Nephron (organoid): ENCODE data around the gene PON2.

ENCODE experiments used
- H3K27ac Mint-ChIP-seq, 3 experiments: 2 replicates each; pipeline ENCODE4 v1.8.0; 2020; ENCODE audit warnings: mixed read lengths in 3 of 3, mild to moderate bottlenecking in 2 of 3, moderate library complexity in 1 of 3
- H3K27me3 Mint-ChIP-seq: 2 replicates; pipeline ENCODE4 v1.8.0; 2021; ENCODE audit warnings: low read depth, mild to moderate bottlenecking, moderate library complexity, mixed read lengths
- H3K36me3 Mint-ChIP-seq: 2 replicates; pipeline ENCODE4 v1.8.0; 2020; ENCODE audit warnings: low read depth, mixed read lengths
- H3K4me1 Mint-ChIP-seq: 2 replicates; pipeline ENCODE4 v1.8.0; 2020; ENCODE audit warnings: mixed read lengths
- H3K4me3 Mint-ChIP-seq, 3 experiments: 2 replicates each; pipeline ENCODE4 v1.8.0; 2020; ENCODE audit warnings: mild to moderate bottlenecking in 3 of 3, mixed read lengths in 3 of 3, moderate library complexity in 2 of 3
- H3K9me3 Mint-ChIP-seq: 2 replicates; pipeline ENCODE4 v1.8.0; 2020; ENCODE audit warnings: mixed read lengths
- TF ChIP-seq, protein P1 (sequence below), 3 experiments: fragments of 200-600 bp; sonication (generic); IDR thresholded peaks; one replicate each; pipeline ENCODE4 v1.5.0; 2021; ENCODE audit warnings: antibody characterized with exemption in 3 of 3; ENCODE audit not compliant: unreplicated experiment in 3 of 3

Gene PON2

DNA sequence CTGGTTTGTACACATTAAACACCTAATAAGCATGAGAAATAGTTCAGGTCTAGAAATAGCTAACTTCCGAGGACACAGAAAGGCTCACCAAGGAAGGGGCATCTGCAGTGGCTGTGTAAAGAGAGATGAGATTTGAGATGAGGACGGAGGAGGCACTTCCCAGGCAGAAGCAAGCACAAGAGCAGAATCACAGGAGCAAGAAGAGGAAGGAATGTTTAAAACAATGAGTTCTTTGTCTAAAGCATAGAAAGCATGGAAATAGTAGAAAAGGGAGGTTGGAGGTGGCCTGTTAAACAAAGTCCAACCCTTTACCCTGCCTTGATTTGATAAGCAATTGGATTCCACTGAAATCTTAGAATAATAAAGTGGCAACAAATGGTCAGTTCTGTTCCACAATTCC, 27.1 kb downstream of the PON2 start:
- no peaks in the 10 kb centered on the region for H3K27me3 Mint-ChIP-seq
- H3K9me3 Mint-ChIP-seq, result no peaks in the 10 kb centered on the region
- no peak overlapping the region for H3K27ac Mint-ChIP-seq
- no peaks in the 10 kb centered on the region for H3K4me1 Mint-ChIP-seq
- no peak overlapping the region for H3K4me3 Mint-ChIP-seq
- peaks cover 65% of the 10 kb centered on the region for H3K36me3 Mint-ChIP-seq
- TF ChIP-seq, protein P1, sequence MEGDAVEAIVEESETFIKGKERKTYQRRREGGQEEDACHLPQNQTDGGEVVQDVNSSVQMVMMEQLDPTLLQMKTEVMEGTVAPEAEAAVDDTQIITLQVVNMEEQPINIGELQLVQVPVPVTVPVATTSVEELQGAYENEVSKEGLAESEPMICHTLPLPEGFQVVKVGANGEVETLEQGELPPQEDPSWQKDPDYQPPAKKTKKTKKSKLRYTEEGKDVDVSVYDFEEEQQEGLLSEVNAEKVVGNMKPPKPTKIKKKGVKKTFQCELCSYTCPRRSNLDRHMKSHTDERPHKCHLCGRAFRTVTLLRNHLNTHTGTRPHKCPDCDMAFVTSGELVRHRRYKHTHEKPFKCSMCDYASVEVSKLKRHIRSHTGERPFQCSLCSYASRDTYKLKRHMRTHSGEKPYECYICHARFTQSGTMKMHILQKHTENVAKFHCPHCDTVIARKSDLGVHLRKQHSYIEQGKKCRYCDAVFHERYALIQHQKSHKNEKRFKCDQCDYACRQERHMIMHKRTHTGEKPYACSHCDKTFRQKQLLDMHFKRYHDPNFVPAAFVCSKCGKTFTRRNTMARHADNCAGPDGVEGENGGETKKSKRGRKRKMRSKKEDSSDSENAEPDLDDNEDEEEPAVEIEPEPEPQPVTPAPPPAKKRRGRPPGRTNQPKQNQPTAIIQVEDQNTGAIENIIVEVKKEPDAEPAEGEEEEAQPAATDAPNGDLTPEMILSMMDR (IDR thresholded peaks at IDR 0.05; ENCODE audit: unreplicated experiment in 3 of 3), result no peak

DNA sequence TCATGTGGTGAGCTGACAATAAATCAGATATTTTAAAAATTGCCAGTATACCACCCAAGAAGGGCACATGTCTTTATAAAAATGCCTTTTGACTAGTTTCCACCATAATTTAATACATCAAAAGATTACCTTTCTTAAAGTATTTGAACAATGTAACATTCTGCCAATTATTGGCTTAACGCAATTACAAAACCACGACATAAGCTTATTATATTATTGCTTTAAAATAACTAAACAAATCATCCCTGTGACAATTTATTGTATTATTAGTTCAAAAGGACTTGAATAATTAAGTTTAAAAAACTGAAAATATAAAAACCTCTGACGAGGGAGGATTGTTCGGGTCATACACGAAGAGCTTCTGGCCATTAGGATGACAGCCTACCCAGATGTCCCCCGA, 29.0 kb downstream of the PON2 start:
- Mint-ChIP-seq H3K9me3 (no peaks in the 10 kb centered on the region), H3K27me3 (no peaks in the 10 kb centered on the region), H3K4me1 (no peaks in the 10 kb centered on the region), H3K36me3 (peaks cover 49% of the 10 kb centered on the region), H3K27ac (no peak overlapping the region), H3K4me3 (no peak overlapping the region)
- TF ChIP-seq, protein P1 (IDR thresholded peaks at IDR 0.05; ENCODE audit: unreplicated experiment in 3 of 3), result no peak

DNA sequence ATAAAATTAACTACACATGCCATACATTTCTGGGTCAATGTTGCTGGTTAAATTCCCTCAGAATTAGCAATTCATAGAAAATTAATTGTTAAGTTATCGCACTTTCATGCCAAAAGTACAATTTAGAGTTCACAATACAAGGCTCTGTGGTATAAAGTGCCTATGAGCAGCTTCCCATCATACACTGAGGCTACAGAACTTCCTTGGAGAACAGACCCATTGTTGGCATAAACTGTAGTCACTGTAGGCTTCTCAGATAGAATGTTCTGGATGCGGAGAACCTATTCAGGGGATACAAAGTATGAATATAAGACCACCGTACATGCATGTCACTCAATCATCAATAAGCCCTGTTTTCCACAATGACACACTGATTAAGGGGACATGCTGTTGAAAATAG, 29.6 kb downstream of the PON2 start:
- H3K36me3 Mint-ChIP-seq, result peaks cover 43% of the 10 kb centered on the region
- H3K27ac Mint-ChIP-seq, result no peak overlapping the region
- no peaks in the 10 kb centered on the region for H3K9me3 Mint-ChIP-seq
- TF ChIP-seq, protein P1 (IDR thresholded peaks at IDR 0.05; ENCODE audit: unreplicated experiment in 3 of 3), result no peak
- no peaks in the 10 kb centered on the region for H3K27me3 Mint-ChIP-seq
- H3K4me1 Mint-ChIP-seq, result no peaks in the 10 kb centered on the region
- H3K4me3 Mint-ChIP-seq, result no peak overlapping the region

DNA sequence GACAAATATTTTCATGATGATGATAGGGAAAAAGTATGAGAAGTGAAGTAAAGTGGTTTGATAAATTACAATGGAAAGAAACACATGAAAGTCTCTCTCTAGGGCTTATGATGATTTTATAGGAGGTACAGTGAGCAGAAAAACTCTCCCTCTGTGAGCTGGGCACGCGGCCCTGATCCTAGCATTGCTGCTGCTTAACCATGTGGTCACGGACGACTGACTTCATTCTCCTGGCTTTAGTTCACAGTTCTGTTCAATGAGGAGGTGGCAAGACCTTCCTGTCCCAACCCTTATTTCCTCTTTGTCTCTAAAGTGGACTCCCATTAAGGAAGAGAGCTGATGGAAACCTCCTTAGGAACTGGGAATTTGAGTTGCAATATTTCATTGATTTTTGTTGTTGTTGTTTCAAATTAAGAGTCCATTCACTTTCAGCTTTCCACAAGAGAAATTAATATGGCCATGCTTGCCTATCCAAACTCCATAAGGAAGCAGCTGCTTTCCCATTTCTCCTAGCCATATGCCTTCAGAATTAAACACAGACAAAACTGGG, 30.4 kb downstream of the PON2 start:
- TF ChIP-seq, protein P1 (IDR thresholded peaks at IDR 0.05; ENCODE audit: unreplicated experiment in 3 of 3), result no peak
- Mint-ChIP-seq H3K27ac (peak overlapping the region in 1 of 3 experiments; percentile 15), H3K4me3 (no peak overlapping the region)

DNA sequence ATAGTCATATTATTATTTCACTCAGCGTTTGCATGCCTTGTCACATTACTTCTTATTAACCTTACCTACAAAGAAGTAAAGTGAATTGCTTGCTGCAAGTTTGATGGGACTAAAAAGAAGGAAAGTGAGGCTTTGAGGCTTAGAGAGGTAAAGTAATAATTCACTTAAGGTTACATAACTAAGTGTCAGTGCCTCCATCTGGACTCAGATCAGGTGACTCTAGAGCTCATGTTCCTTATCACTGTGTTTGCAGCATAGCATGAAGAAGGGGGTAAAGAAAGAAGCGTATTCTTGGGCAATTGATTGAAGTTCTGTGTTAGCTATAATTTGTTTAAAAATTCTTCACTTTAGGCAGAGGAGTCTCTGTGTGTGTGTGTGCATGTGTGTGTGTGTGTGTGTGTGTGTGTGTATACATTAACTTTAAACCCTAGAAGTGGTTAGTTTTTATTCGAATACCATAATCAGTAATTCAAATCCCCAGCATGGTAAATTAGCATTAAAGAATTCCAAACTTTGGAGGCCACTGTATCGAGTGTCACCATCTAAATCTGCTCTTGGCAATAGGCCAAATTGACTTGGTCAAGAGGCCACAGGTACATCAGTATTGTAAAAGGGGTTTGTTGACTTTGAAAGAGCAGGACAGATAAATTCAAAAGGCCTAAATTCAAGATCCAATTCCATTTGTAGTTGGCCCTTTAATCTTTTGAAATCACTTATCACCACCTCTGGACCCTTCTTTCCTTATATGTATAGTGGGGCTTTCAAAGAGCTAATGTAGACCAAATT, 36.5 kb downstream of the PON2 start:
- Mint-ChIP-seq H3K9me3 (no peaks in the 10 kb centered on the region), H3K27me3 (no peaks in the 10 kb centered on the region), H3K27ac (peak overlapping the region in 1 of 3 experiments; percentile 27), H3K36me3 (peaks cover 4% of the 10 kb centered on the region), H3K4me3 (no peak overlapping the region), H3K4me1 (peaks cover 9% of the 10 kb centered on the region)
- TF ChIP-seq, protein P1 (IDR thresholded peaks at IDR 0.05; ENCODE audit: unreplicated experiment in 3 of 3), result no peak

More for the DNA sequence above, 30.4 kb downstream of the PON2 start:
- H3K9me3 Mint-ChIP-seq, result no peaks in the 10 kb centered on the region
- H3K27me3 Mint-ChIP-seq, result no peaks in the 10 kb centered on the region
- H3K36me3 Mint-ChIP-seq, result peaks cover 37% of the 10 kb centered on the region
- H3K4me1 Mint-ChIP-seq, result no peaks in the 10 kb centered on the region

DNA sequence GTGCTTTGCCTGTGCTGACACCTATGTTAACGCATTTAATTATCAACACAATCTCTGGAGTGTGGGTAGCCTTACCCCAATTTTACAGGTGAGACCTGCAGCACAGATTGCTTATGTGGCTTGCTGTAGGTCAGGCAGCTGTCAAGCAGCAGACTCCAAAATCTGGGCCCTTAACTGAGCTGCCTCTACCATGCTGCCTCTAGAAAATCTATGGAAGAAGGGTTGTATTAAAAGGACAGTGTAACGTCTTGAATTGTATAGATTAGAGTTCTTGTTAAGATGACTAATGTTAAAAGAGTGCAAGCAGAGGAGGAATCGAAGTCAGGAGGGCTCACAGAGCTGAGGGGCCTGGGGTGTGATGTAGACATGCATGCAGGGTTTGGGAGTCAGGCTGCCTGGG, 37.4 kb downstream of the PON2 start:
- H3K4me3 Mint-ChIP-seq, result no peak overlapping the region
- TF ChIP-seq, protein P1 (IDR thresholded peaks at IDR 0.05; ENCODE audit: unreplicated experiment in 3 of 3), result no peak
- peaks cover 4% of the 10 kb centered on the region for H3K36me3 Mint-ChIP-seq
- H3K27ac Mint-ChIP-seq, result no peak overlapping the region
- no peaks in the 10 kb centered on the region for H3K9me3 Mint-ChIP-seq
- peaks cover 9% of the 10 kb centered on the region for H3K4me1 Mint-ChIP-seq
- H3K27me3 Mint-ChIP-seq, result no peaks in the 10 kb centered on the region
